SK-N-SH (cell line): Measurements from ENCODE around the gene C5orf22.

Experiments used
- CTCF ChIP-seq: fragments of 200-600 bp; sonication (generic); IDR thresholded peaks from 2 replicates; pipeline ENCODE4 v1.6.1; 2017; ENCODE audit warnings: antibody characterized with exemption, mild to moderate bottlenecking, moderate library complexity
- EP300 ChIP-seq, 2 experiments: IDR thresholded peaks; 2 replicates each; pipeline versions ENCODE4 v1.4.0 to v1.6.1; 2012; ENCODE audit warnings: borderline replicate concordance in 1 of 2, low read depth in 1 of 2, low read length in 1 of 2
- EZH2phosphoT487 ChIP-seq: fragments of 200-600 bp; sonication (generic); IDR thresholded peaks from 2 replicates; pipeline ENCODE4 v1.6.1; 2017; ENCODE audit warnings: low read depth, mixed run types, mild to moderate bottlenecking, antibody characterized with exemption, moderate library complexity, borderline replicate concordance
- GABPA ChIP-seq: IDR thresholded peaks from 2 replicates; pipeline ENCODE4 v1.4.0; 2012; ENCODE audit warnings: low read depth, mild to moderate bottlenecking
- JUND ChIP-seq: IDR thresholded peaks from 2 replicates; pipeline ENCODE4 v1.4.0; 2012
- PBX3 ChIP-seq: IDR thresholded peaks from 2 replicates; pipeline ENCODE4; 2012
- REST ChIP-seq: IDR thresholded peaks from 2 replicates; pipeline ENCODE4 v1.6.1; 2012; ENCODE audit warnings: mild to moderate bottlenecking, low read depth, low read length, moderate library complexity
- SMC3 ChIP-seq: IDR thresholded peaks from 2 replicates; pipeline ENCODE4 v1.6.1; 2012; ENCODE audit warnings: low read depth, low read length, improper control_type of control experiment
- TAF1 ChIP-seq: IDR thresholded peaks from 2 replicates; pipeline ENCODE4 v1.6.1; 2012; ENCODE audit warnings: low read depth, mild to moderate bottlenecking, low read length, moderate library complexity, borderline replicate concordance
- TCF12 ChIP-seq: IDR thresholded peaks from 2 replicates; pipeline ENCODE4 v1.4.0; 2012
- TEAD4 ChIP-seq: IDR thresholded peaks from 2 replicates; pipeline ENCODE4 v1.4.0; 2012; ENCODE audit warnings: mild to moderate bottlenecking, borderline replicate concordance; ENCODE audit not compliant: insufficient read depth

- no peak for TF ChIP-seq EZH2phosphoT487
- TF ChIP-seq CTCF, result no peak
- TF ChIP-seq TEAD4, result no peak
- no peak for TF ChIP-seq GABPA
- TF ChIP-seq JUND, result no peak
- no peak for TF ChIP-seq REST
- no peak for TF ChIP-seq EP300 (IDR thresholded peaks at IDR 0.05; ENCODE audit: borderline replicate concordance in 1 of 2, low read depth in 1 of 2, low read length in 1 of 2)
- no peak for TF ChIP-seq TAF1
- no peak for TF ChIP-seq TCF12
- TF ChIP-seq PBX3, result no peak
- TF ChIP-seq SMC3, result no peak
Measured at GRCh38 chr5:31556461-31556860, 24.4 kb downstream of the C5orf22 start.
